HCT116 (cell line): ENCODE measurements around the gene KRTAP12-2. TPM values are rescaled to one million over a fixed set of nuclear protein-coding genes. Genes with fewer than 3 reads are reported as not detected.

ENCODE experiments used
- ATAC-seq: fragments of 200-7000 bp; cut with Tn5 transposase; 2 replicates; pipeline ENCODE4 v1.9.1; 2020; ENCODE audit warnings: mild to moderate bottlenecking, moderate library complexity
- BruUV-seq: library from RNA; stranded (reverse); fragments of 400-500 nt; replicated peaks from 2 replicates; lab custom pipeline; 2021; lab: Mats Ljungman, UMichigan
- CTCF ChIA-PET: fragments of 300-600 bp; sonication (Branson Sonifier 250); formaldehyde crosslinking; loops from one replicate; lab custom pipeline; 2021; ENCODE audit warnings: antibody characterized with exemption; lab: Charles Lee
- POLR2A ChIA-PET: fragments of 300-600, 350-600 bp; sonication (Branson Sonifier 250); formaldehyde crosslinking; loops from one replicate; lab custom pipeline; 2021; ENCODE audit warnings: antibody characterized with exemption; lab: Charles Lee
- RAD21 ChIA-PET, 2 experiments: fragments of 300-600 bp; sonication (Branson Sonifier 250); formaldehyde crosslinking; loops; one replicate each; lab custom pipeline; 2023; ENCODE audit warnings: low total read pairs in 2 of 2; ENCODE audit not compliant: uncharacterized antibody in 2 of 2, unreplicated experiment in 2 of 2, low non-redundant PET in 1 of 2; lab: Charles Lee
- DNase-seq: peaks from one replicate; pipeline ENCODE4 v3.0.0-alpha.2; 2010; ENCODE audit warnings: low read depth, low spot score
- H2AFZ ChIP-seq: fragments of 200-600 bp; shearing (Covaris generic), sonication (generic); 2 replicates; pipeline ENCODE4 v1.6.1; 2017; ENCODE audit warnings: low read depth, mixed run types, mixed read lengths, antibody characterized with exemption, low read length; ENCODE audit not compliant: poor library complexity, severe bottlenecking
- H3K27ac ChIP-seq: 2 replicates; pipeline ENCODE4 v1.5.1; 2012; ENCODE audit warnings: low read depth, low read length
- H3K27me3 ChIP-seq: fragments of 200-600 bp; sonication (generic); 2 replicates; pipeline ENCODE4 v1.6.1; 2016; ENCODE audit warnings: mixed run types, low read length, mixed read lengths; ENCODE audit not compliant: insufficient read depth
- H3K36me3 ChIP-seq, 2 experiments: fragments of 200-500 bp in 1 of 2; fragments of 200-600 bp in 1 of 2; sonication (Bioruptor generic) in 1 of 2; sonication (generic) in 1 of 2; 2 replicates each; pipeline versions ENCODE4 v1.5.1 to v1.6.1; 2014 to 2016; ENCODE audit warnings: low read length in 2 of 2, inconsistent platforms in 1 of 2, mixed read lengths in 1 of 2, mixed run types in 1 of 2; ENCODE audit not compliant: insufficient read depth in 2 of 2, control insufficient read depth in 1 of 2
- H3K4me1 ChIP-seq, 2 experiments: fragments of 200-600 bp in 1 of 2; sonication (generic) in 1 of 2; 2 replicates each; pipeline versions ENCODE4 v1.5.1 to v1.6.1; 2012 to 2017; ENCODE audit warnings: low read length in 2 of 2, inconsistent platforms in 1 of 2, mild to moderate bottlenecking in 1 of 2, mixed read lengths in 1 of 2, mixed run types in 1 of 2, moderate library complexity in 1 of 2; ENCODE audit not compliant: insufficient read depth in 2 of 2, control insufficient read depth in 1 of 2
- H3K4me2 ChIP-seq: fragments of 200-600 bp; sonication (generic); 2 replicates; pipeline ENCODE4 v1.6.1; 2017; ENCODE audit warnings: mixed run types, low read length, mixed read lengths
- H3K4me3 ChIP-seq, 2 experiments: fragments of 200-600 bp in 1 of 2; sonication (generic) in 1 of 2; replicated peaks in 1 of 2; 2 replicates each; pipeline ENCODE4 v1.5.1; 2011 to 2016; ENCODE audit warnings: low read length in 2 of 2, control low read depth in 1 of 2, low read depth in 1 of 2, mild to moderate bottlenecking in 1 of 2, mixed read lengths in 1 of 2, mixed run types in 1 of 2
- H3K79me2 ChIP-seq: fragments of 200-600 bp; sonication (generic); 2 replicates; pipeline ENCODE4 v1.6.1; 2017; ENCODE audit warnings: mild to moderate bottlenecking, mixed run types, low read length, moderate library complexity, mixed read lengths; ENCODE audit not compliant: insufficient read depth
- H3K9ac ChIP-seq: fragments of 200-600 bp; sonication (generic); 2 replicates; pipeline ENCODE4 v1.6.1; 2016; ENCODE audit warnings: low read length, mixed read lengths
- H3K9me2 ChIP-seq: fragments of 200-600 bp; sonication (generic), shearing (Covaris generic); 2 replicates; pipeline ENCODE4 v1.6.1; 2017; ENCODE audit warnings: mixed run types, mild to moderate bottlenecking, moderate library complexity; ENCODE audit not compliant: insufficient read depth
- H3K9me3 ChIP-seq, 2 experiments: fragments of 200-500 bp in 1 of 2; fragments of 200-600 bp in 1 of 2; sonication (Bioruptor generic) in 1 of 2; sonication (generic) in 1 of 2; 2 replicates each; pipeline ENCODE4 v1.6.1; 2014 to 2017; ENCODE audit warnings: low read length in 2 of 2, mixed read lengths in 2 of 2, inconsistent platforms in 1 of 2, low read depth in 1 of 2, mild to moderate bottlenecking in 1 of 2, mixed run types in 1 of 2, moderate library complexity in 1 of 2; ENCODE audit not compliant: control insufficient read depth in 1 of 2, insufficient read depth in 1 of 2
- H4K20me1 ChIP-seq: fragments of 200-600 bp; sonication (generic), shearing (Covaris generic); 2 replicates; pipeline ENCODE4 v1.6.1; 2017; ENCODE audit warnings: mixed run types, mild to moderate bottlenecking, moderate library complexity; ENCODE audit not compliant: insufficient read depth
- ATF3 ChIP-seq: IDR thresholded peaks from 2 replicates; pipeline ENCODE4 v1.6.1; 2012
- CEBPB ChIP-seq: IDR thresholded peaks from 2 replicates; pipeline ENCODE4 v1.6.1; 2012; ENCODE audit warnings: low read depth
- ELF1 ChIP-seq: IDR thresholded peaks from 2 replicates; pipeline ENCODE4 v1.6.1; 2012; ENCODE audit warnings: low read depth, borderline replicate concordance
- EZH2 ChIP-seq: fragments of 200-600 bp; sonication (generic); IDR thresholded peaks from 2 replicates; pipeline ENCODE4 v1.6.1; 2017; ENCODE audit warnings: antibody characterized with exemption, mixed run types
- EZH2phosphoT487 ChIP-seq: fragments of 200-600 bp; IDR thresholded peaks from 2 replicates; pipeline ENCODE4 v1.6.1; 2018; ENCODE audit warnings: antibody characterized with exemption, borderline replicate concordance
- FOSL1 ChIP-seq: IDR thresholded peaks from 2 replicates; pipeline ENCODE4 v1.6.1; 2012; ENCODE audit warnings: low read depth
- JUND ChIP-seq: IDR thresholded peaks from 2 replicates; pipeline ENCODE4 v1.6.1; 2012
- POLR2A ChIP-seq: IDR thresholded peaks from 2 replicates; pipeline ENCODE4 v1.7.0; 2011; ENCODE audit warnings: borderline replicate concordance; ENCODE audit not compliant: insufficient read depth, insufficient read length; ENCODE audit errors: extremely low read depth
- REST ChIP-seq: IDR thresholded peaks from 2 replicates; pipeline ENCODE4 v1.6.1; 2012; ENCODE audit warnings: low read depth
- SRF ChIP-seq: IDR thresholded peaks from 2 replicates; pipeline ENCODE4 v1.6.1; 2012; ENCODE audit warnings: low read depth
- TCF7L2 ChIP-seq: IDR thresholded peaks from 2 replicates; pipeline ENCODE4 v1.7.0; 2011; ENCODE audit warnings: borderline replicate concordance, inconsistent platforms; ENCODE audit not compliant: insufficient read depth, insufficient read length; ENCODE audit errors: extremely low read depth
- YY1 ChIP-seq: IDR thresholded peaks from 2 replicates; pipeline ENCODE4 v1.6.1; 2011; ENCODE audit warnings: low read length, low read depth, moderate library complexity, mild to moderate bottlenecking; ENCODE audit not compliant: insufficient replicate concordance; ENCODE audit errors: extremely low read depth
- ZBTB33 ChIP-seq: IDR thresholded peaks from 2 replicates; pipeline ENCODE4 v1.6.1; 2011; ENCODE audit warnings: mild to moderate bottlenecking, low read length, moderate library complexity; ENCODE audit not compliant: insufficient replicate concordance; ENCODE audit errors: extremely low read depth
- ZFX ChIP-seq: fragments of 450-650 bp; IDR thresholded peaks from 2 replicates; pipeline ENCODE4 v1.6.1; 2017
- ZNF274 ChIP-seq: fragments of 200-500 bp; sonication (Bioruptor generic); IDR thresholded peaks from 2 replicates; pipeline ENCODE4 v1.6.1; 2014; ENCODE audit warnings: mild to moderate bottlenecking, low read depth, low read length, inconsistent platforms
- intact Hi-C: fragments of 100-400 bp; cut with micrococcal nuclease; formaldehyde crosslinking; loops from 2 replicates; pipeline ENCODE4 v1.10.0; 2022
- total RNA-seq: library from RNA; stranded (reverse); gene quantifications from one replicate; pipeline ENCODE4 v1.2.1, GENCODE V29; 2021; ENCODE audit not compliant: unreplicated experiment

Gene KRTAP12-2
- total RNA-seq, 1 experiment from 2014 or later: not detected

GRCh38 chr21:44637018-44637850 lies 29.5 kb downstream of the KRTAP12-2 start, which contains the start of gene KRTAP10-10 (continued):
- TF ChIP-seq ZBTB33 (no peak), ATF3 (no peak), FOSL1 (no peak)

- H3K4me1 ChIP-seq: no peaks in the 10 kb centered on the region
- no peak for DNase-seq
- no peaks in the 10 kb centered on the region for H4K20me1 ChIP-seq
- ChIA-PET CTCF (no interaction called here), RAD21 (no interaction called here), POLR2A (no interaction called here)
- no peak overlapping the region for H2AFZ ChIP-seq
- TF ChIP-seq TCF7L2 (no peak), SRF (no peak), EZH2 (no peak), REST (no peak), POLR2A (no peak), JUND (no peak), ELF1 (no peak), EZH2phosphoT487 (no peak), ZNF274 (no peak), YY1 (no peak), CEBPB (no peak), ZFX (no peak), FOSL1 (no peak)
- H3K4me3 ChIP-seq: no peak overlapping the region
- no peak for ATAC-seq
- intact Hi-C loops: no loop called here
- H3K9ac ChIP-seq: no peak overlapping the region
- H3K9me3 ChIP-seq: no peaks in the 10 kb centered on the region
- BruUV-seq: no TSS peak
- no peak overlapping the region for H3K4me2 ChIP-seq
- no peaks in the 10 kb centered on the region for H3K79me2 ChIP-seq
- H3K27ac ChIP-seq: no peak overlapping the region
- H3K9me2 ChIP-seq: no peaks in the 10 kb centered on the region
- peaks cover 6% of the 10 kb centered on the region; the same call in 1 of the 2 replicates for H3K27me3 ChIP-seq
- H3K36me3 ChIP-seq: no peaks in the 10 kb centered on the region
These were observed 30.3 kb downstream of the KRTAP12-2 start for GRCh38 chr21:44636209-44637017.
